Germinal center (tissue), 1 donor: Measurements from ENCODE around the gene ITGB2.

Experiments
- DNase-seq: peaks from one replicate; pipeline ENCODE4 v3.0.0; 2012; ENCODE audit warnings: mixed read lengths, low spot score

ITGB2 gene

DNA sequence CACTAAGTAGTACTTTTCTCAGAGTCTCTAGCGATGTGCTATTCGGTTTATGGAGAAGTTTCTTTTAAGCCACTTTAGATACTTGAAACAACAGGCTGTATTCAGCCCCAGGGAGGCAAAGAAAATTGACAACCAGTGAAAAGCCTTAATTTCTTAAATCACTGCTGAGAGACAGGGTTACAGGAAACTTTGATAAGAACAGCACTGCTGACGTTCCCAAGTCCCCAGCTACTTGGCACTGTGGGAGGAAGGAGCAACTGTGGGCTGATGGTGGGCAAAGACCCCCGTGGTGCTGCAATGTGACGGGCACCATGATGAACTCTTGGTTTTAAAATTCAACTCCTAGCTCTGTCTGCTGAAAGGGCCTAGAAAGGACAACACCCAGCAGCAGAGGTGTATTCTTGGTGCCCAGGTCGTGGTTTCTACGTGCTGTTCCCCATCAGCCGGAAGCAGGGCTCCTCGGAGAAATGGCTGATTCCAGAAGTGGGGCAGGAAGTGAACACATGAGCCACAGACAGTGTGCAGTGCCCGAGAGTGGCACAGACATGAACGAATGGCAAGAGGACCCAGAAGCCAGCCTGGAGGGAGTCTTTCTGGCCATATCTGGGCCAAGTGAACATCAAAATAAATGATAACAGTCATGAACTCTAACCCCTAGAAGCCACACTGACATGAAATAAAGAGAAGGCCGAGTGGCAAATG lies 52.5 kb downstream of the ITGB2 start:
- no peak for DNase-seq

DNA sequence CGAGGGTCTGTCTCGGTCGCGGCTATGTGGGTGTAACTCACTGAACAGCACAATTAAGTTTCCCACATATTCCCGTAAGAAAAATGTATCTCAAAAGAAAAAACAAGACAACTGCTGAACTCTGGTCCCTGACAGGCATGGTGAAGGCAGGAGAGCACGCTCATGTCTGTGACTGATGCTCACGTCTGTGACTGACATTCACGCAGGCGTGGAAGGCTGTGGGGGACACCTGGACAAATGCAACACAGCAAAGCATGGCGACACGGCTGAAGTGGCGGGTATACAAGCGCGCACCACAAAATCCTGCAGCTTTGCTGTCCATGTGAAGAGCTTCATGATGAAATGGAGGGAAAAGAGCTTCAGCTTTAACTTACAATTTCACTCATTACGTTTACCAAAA lies 53.2 kb downstream of the ITGB2 start:
- no peak for DNase-seq

DNA sequence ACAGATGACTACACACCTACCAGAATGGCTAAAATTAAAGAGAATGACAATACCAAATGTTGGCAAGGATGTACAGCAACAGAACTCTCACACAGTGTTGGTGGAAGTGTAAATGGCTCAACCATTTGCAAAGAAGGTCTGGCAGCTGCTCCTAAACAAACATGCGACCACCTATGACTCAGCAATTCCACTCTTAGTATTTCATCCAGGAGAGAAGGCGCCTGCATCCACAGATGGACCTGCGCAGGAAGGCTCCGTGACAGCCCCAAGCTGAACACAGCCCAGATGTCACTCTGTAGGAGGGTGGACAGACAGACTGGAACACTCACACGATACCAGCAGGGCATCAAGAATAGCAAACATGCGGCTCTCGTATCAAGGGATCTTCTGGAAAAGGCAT lies 53.9 kb downstream of the ITGB2 start:
- DNase-seq = no peak

DNA sequence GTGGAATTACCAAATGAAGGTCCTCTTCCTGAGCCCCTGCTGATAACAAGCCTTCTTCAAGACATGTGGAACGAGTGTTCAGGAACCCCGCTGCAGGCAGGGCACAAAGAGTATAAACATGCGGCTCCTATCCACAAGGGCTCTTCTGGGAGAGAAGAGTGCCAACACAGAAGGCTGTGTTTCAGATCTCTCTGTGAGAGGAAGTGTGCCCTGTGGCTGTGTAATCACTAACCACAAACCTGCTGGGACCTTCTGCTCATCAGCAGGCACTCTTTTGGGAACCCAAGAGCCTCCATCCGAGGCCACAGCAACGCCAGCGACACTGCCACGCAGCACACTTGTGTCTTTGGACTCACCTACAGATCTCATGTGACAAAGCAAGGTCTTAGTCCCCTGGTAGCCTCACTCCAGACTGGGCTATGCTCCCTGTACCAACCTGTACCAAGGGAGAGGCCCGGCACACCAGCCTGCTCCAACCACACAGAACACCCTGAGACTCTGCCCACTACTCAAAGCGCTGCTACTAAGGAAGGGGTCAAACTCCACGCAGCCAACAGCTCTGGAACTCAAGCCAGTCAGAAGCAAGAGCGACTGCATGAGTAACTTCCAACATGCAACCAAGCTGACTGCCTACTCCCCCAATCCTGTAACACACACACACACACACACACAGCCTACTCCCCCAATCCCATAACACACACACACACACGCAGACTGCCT lies 55.0 kb downstream of the ITGB2 start:
- DNase-seq = peak; percentile 69

DNA sequence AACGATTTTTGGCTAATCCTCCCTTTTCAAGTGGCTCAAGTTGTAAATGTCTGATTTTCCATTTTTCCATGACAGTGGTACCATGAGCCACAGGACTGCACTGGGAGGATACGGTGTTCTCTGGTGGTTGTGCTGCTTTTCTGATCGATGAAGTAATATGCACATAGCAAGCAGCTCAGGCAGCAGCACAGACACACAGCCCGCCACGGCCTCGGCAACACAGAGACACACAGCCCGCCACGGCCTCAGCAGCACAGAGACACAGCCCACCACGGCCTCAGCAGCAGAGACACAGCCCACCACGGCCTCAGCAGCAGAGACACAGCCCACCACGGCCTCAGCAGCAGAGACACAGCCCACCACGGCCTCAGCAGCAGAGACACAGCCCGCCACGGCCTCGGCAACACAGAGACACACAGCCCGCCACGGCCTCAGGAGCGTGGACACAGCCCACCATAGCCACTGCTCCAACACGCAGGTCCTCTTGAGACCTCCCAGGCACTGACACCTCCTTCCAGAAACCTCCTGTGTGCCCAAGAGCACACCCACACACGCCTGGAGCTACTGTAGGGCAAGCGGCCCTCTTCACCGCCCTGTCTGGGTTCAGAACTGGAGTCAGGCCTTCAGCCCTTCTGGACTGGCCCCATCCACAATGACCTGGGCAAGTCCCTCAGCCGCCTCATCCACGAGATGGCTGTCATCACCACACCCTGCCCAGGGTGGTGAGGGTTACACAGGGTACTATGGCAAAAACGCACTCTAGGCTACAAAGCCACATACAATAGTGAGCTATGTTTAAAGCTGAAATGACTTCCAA lies 57.6 kb downstream of the ITGB2 start:
- DNase-seq = no peak

DNA sequence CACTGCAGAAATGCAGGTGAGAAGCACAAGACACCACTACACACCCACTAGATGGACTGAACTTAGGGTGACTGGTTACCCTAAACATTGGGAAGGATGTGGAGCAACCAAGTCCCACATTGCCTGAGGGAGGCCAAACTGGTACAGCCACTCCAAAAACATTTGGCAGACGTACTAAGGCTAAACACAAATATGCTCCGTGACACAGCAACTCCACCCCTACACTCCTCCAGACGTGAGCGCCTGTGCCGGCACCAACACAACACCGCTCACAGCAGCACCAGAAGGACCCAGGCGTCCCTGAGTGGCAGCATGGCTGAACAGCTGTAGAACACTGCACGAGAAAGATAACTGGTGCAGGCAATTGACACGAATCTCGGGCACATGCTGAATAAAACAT lies 61.9 kb downstream of the ITGB2 start:
- no peak for DNase-seq

DNA sequence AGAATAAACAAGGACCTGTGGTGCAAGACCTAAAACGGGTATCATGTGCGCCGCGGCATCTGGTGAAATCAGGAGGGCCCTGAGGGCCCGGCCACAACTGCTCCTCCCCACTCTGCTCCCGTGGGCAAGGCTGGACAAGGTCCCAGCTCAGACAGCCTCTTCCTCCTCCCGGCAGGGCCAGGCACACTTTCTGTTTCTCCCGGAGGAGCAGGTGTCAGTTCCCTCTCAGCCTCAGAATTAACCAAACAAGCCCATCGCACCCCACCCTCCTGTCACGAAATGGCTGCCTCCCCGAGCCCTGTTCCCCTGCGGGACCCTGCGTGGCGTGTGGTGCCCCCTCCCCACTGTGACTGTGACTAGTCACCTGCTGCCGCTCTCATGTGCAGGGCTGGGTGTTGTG lies 62.4 kb downstream of the ITGB2 start:
- no peak for DNase-seq

DNA sequence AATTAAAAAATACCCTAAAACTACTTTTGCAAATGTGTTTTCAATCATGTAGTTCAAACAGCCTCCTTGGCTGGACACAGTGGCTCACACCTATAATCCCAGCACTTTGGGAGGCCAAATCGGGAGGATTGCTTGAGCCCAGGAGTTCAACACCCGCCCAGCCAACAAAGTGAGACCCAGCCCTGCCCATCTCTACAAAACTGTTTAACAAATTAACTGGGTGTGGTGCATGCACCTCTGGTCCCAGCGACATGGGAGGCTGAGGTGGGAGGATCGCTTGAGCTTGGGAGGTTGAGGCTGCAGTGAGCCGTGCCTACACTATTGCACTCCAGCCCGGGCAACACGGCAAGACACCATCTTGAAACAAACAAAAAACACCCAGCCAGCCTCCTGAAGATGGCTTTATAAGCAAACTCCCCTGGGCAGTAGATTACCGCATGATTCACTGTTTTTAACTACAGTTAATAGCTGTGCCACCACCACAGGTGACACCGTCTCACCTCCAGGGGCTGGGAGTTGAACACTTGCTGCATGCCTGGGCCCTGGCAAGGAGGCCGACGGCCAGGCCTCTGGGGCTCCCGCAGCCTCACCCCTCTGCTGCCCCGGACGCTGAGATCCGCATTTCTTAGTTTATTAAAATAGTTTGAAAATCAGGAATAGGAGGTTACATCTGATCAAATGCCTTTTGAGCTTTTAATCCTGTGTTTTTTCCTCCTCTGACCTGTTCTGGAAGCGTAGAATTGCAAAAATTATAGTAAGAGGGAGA lies 63.4 kb downstream of the ITGB2 start:
- no peak for DNase-seq

DNA sequence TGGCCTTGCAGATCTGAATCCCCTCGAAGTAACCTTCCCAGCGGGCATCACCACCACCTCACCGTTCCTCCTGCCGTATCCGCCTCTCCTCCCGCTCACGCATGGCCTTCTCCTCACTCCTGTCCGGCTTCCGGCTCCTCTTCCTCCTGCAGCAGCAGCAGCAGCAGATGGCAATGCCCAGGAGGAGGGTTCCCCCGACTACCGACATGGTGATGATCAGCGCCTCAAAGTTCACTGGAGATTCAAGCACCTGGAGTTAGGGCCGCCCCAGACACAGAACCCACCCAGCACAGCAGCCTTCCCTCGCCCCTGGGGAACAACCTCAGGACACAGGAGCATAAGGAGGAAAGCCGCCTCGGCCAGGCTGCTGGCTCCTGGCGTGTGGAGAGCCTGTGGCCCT lies 64.6 kb downstream of the ITGB2 start:
- no peak for DNase-seq

DNA sequence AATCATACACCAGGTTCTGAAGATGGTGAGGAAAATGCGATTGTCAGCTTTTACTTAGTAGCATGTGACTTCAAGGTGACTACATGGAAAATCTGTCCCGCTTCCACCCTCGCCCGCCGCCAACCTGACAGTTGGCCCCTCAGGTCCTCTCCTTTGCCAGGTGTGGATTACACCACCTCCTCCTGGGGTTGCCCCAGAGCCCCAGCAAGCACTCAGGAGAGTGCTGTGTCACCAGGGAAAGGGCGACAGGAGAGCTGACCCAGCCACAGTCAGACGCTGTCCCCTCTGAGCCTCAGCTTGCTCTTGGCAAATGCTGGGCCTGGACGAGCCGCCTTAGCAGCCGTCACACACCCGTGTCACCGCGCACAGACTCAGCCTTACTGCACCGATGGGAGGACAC lies 65.1 kb downstream of the ITGB2 start:
- no peak for DNase-seq

DNA sequence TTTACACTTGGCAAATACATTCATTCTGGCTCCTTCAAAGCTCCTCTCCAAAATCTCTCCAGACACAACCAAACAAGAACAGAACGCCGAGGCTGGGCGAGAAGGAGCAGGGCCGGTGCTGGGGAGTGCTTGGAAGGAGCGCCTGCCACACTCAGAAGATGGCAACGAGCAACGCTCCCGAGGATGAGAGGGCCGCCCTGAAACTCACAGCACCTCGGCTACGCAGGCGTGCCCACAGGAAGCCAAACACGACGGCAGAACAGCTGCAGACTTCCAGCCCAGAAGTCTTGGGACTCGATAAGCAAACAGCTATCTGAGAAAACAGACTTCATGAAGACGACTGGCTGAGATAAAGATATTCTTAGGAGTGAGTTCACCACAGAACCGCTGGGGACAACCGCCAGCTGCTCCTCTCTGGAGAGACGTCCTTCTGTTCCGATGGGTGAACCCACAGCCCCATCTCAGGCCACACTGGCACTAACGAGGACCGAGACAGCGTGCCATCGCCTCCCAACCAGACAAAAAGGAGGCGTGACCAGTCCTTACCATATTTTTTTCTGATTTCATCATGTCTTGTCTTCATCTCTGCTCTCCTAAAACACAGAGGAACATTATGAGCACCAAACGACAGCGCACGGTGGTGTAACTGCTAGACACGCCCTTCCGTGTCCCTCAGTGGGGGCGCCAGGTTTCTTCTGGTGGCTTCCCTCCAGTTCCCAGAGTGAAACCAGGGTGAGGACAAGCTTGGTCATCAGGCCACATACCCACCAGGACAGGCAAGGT lies 65.8 kb downstream of the ITGB2 start:
- DNase-seq = no peak

DNA sequence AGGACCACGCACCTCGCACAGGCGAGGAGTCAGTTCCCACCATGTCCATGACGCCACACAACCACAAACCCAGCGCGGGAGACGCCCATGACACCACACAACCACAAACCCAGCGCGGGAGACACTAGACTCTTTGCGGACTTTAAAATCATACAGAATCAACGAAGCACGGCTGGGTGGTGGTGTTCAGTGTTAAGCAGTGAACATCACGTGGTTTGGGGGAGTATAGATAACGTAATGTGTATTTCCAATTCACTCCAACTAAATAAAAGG lies 66.4 kb downstream of the ITGB2 start:
- no peak for DNase-seq

DNA sequence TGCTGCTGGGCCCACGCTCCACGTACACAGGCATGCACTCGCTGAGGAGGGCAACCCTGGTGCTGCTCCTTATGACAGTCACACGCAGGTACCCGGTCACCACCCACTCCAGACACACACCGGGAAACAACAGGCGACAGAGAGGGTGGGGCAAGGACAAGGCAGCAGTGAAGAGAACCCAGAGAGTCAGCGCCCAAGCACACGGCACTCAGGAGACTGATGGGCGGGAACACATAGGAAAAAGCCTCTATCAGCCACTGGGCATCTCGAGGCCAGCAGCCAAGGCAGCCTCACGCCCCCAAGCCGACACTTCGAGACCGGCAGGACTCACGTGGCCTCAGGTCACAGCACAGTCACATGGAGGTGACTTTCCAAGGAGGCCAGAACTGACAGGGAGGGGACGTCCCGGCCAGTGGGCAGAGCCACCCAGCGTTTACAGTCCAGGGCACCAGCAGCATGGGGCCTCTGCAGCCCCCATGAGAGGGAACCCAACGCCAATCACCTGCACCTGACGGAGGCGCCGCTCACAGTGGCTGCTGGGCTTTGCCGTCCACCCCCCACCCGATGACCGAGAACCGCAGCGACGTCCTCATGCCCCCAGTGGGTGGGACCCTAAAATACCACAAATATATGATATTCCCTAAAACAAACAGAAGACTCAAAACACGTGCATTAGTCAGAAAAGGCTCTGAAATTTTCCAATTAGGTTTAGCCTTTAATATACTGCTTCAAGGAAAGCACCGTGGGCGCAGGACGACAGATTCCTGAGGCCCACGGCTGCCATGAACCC lies 66.9 kb downstream of the ITGB2 start:
- DNase-seq = no peak

DNA sequence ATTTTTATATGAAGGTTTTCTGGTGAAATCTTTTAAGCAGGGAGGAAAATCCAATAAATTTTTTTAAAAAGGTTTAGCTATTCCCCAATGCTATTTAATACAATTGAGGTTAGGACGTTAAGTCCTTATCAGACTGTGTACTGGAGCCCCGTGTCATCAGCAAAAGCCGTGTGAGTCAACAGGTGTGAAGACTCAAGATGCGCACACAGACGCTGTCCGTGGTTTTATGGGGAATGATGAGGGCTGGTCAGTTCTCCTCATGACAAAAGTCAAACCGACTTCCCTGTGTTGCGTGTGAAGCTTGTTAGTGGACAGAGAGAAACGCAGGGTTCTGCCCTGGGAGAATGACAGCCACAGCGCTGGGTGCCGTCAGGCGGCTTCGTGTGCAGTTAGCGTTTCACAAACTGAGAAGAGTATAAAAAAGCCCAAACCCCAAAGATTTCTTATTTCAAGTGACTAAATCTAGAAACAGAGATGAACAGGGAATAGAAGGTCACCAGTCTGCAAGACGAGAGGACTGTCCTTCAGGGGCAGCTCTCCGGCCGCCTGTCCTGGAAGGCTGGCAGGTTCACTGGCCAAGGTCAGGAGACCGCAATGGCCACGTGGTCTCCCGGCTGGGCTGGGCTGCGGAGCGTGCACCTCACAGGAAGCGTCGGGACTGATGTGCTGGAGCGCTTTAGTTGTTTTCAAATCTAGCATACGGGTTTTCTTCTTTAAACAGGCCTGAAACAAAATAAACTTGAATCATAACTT lies 69.6 kb downstream of the ITGB2 start:
- DNase-seq = no peak

DNA sequence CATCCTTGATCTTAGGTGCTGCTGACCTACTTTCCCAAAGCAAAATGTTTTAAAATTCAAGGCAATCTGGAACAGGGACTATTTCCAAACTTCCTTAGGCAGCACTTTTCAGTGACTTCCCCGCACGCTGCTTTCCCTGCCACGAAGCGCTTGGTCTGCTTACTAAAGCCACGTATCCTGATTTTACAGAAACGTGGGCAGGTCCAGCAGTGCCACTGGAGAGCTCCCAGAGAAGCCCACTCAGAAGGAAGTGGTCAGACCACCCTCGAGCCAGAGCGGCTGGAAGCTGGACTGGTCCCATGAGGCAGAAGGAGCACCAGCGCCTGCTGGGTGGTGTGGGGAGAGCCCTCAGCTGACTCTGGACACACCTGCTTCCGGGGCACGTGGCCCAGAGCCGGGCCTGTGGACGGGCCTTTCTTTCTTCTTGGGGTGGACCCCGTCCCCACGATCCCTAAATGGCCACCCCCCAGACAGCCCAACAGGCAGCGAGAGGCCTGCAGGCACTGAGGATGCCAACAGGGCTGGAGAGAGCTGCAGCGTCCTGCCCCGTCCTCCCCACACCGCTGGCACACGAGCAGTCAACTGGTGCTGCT lies 70.4 kb downstream of the ITGB2 start:
- DNase-seq = no peak

DNA sequence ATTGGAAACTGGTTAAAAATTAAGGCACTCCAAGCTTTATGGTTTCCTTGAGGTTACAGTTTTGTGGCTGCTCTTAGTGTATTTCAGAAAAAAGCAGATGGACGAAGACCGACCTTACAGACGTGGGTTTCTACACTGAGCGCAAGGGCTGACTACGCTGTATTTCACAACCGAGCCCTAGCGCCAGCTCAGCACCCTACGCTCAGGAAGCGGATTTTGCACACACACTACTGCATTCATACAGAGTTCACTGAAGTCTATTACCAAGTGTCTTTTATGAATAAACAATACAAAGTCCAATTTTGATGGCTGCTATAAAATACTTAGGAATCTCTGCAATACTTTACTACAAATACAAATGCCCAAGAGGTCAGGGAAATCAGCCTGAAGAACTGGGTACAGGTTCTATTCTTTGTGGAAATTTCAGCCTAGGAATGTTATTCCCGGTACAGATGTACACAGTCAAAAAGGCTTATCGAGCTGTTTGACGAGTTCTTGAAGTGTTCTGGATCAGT lies 71.0 kb downstream of the ITGB2 start:
- DNase-seq = no peak

DNA sequence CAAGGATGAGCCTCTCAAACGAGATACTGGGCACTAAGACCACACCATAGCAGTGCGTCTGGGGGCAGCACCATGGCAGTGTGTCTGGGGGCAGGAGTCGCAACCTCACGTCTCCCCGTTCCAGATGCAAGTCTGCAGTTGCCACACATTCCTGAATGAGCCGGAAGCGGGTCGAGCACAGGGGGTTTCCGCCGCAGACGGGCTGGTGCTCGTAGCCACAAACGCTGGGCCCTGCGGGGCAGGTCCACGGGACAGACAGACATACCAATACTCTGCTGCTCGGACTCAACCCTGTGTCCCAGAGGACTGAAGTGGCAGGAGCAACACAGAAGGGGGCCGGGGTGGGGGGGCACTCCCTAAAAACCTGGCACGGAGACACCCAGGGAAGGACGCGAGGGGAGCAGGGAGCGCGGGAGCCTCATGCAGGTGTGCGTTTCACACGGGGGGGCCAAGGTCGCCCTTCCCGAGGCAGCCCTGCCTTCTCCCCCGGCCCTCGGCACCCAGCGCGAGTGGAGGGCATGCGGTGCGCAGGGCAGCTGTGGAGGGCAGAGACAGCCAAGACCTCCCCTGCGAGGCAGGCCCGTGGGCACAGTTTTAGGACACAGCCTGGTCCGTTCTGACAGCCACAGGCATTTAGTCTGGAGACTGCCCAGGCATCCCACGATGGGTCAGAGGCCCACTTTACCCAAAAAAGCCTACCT lies 71.7 kb downstream of the ITGB2 start:
- no peak for DNase-seq

DNA sequence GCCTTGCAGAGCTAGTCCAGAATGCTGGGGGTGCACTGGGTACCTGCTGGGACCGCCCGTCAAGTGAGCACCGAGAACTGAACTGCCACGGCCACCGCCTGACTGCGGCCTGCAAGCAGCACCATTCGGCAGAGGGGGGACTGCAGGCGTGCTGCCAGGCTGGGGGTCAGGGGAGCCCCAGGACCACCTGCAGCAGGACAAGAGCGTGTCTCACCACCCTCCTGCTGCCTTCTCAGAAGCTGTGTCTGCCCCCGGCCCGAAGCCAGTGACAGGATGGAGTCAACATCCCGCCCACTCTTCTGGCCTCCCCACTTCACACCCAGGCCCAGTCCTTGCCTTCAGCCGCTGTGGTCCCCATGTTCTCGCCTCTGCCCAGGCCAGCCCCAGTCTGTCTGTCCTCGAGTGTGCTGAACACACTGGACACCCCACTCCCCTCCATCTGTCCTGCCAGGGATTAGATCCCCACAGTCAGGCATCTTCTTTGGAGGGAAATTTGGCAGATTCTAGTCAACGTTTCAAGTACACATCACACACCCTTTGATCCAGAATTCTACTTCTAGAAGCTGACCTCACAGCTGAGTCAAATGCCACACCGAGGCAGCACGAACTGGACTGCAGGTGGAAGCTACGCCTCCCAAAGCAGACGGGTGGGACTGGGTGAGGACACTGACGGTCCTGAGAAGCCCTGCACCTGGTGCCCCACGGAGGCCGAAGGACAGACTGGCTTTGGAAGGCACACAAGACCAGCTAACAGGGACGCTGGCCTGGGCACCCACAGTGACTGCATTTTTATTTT lies 73.2 kb downstream of the ITGB2 start:
- DNase-seq = no peak
